Panc1 (cell line): ENCODE data around the gene DHRS7C.

ENCODE experiments used
- POLR2AphosphoS5 ChIP-seq: IDR thresholded peaks from 2 replicates; pipeline ENCODE4 v1.6.1; 2012; ENCODE audit warnings: mild to moderate bottlenecking, low read depth, low read length, moderate library complexity
- TF ChIP-seq, protein P1 (sequence below): fragments of 450-650 bp; IDR thresholded peaks from 2 replicates; pipeline ENCODE4 v1.5.1; 2017; ENCODE audit warnings: mild to moderate bottlenecking

DNA sequence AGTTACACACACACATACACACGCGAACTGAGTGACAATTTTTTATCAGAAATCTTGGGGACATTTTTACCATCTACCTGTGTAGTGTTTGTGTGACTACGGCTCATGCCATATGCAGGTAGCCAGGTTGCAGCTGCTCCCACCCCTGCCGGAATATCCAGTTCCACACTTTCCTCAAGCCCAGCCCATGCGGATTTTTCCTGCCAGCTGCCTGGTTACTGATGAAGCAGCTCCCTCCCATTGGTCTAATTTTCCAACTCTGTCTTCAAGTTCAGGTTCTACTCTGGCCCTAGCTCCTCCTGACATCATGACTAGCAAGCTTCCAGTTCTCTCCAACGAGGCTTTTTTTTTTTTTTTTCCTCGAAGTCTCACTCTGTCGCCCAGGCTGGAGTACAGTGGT lies 25.7 kb upstream of the DHRS7C start:
- TF ChIP-seq, protein P1, sequence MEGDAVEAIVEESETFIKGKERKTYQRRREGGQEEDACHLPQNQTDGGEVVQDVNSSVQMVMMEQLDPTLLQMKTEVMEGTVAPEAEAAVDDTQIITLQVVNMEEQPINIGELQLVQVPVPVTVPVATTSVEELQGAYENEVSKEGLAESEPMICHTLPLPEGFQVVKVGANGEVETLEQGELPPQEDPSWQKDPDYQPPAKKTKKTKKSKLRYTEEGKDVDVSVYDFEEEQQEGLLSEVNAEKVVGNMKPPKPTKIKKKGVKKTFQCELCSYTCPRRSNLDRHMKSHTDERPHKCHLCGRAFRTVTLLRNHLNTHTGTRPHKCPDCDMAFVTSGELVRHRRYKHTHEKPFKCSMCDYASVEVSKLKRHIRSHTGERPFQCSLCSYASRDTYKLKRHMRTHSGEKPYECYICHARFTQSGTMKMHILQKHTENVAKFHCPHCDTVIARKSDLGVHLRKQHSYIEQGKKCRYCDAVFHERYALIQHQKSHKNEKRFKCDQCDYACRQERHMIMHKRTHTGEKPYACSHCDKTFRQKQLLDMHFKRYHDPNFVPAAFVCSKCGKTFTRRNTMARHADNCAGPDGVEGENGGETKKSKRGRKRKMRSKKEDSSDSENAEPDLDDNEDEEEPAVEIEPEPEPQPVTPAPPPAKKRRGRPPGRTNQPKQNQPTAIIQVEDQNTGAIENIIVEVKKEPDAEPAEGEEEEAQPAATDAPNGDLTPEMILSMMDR, result no peak
- no peak for TF ChIP-seq POLR2AphosphoS5
